K562 (cell line): ENCODE data around the gene AGAP1. TPM values are rescaled to one million over a fixed set of nuclear protein-coding genes. Genes with fewer than 3 reads are reported as not detected.

Experiments
- ATAC-seq: fragments of 200-7000 bp; cut with Tn5 transposase; 3 replicates; pipeline ENCODE4 v1.9.1; 2020; ENCODE audit warnings: moderate library complexity
- BruUV-seq: library from RNA; stranded (reverse); fragments of 400-500 nt; replicated peaks from 2 replicates; lab custom pipeline; 2021; lab: Mats Ljungman, UMichigan
- CTCF ChIA-PET: fragments of 300-600 bp; formaldehyde crosslinking; extraction: SDS; loops from one replicate; lab custom pipeline; 2021; ENCODE audit warnings: low intra/inter-chr PET ratio; lab: Yijun Ruan, JAX
- POLR2A ChIA-PET: fragments of 300-600, 350-650 bp; sonication (Branson Sonifier 250); formaldehyde crosslinking; extraction: SDS; loops from one replicate; lab custom pipeline; 2021; ENCODE audit warnings: antibody characterized with exemption, inconsistent platforms; lab: Yijun Ruan, JAX
- DNase-seq, 4 experiments: peaks; one replicate each; pipeline versions ENCODE4 v3.0.0 to v3.0.0-alpha.2; 2011 to 2018; ENCODE audit warnings: low spot score in 3 of 4, mixed read lengths in 3 of 4; ENCODE audit errors: extremely low read depth in 1 of 4
- FAIRE-seq: peaks from 2 replicates; lab custom pipeline; 2011; peaks lifted over from hg19 to GRCh38; lab: Jason Lieb, UNC
- H2AFZ ChIP-seq: 2 replicates; pipeline ENCODE4 v1.6.0; 2011; ENCODE audit warnings: low read depth, low read length, control low read depth, inconsistent platforms
- H3K27ac ChIP-seq: fragments of 200-600 bp; 3 replicates; pipeline ENCODE4 v1.8.0; 2011; ENCODE audit warnings: low read depth, mild to moderate bottlenecking, control low read depth, inconsistent platforms, low read length, moderate library complexity, mixed read lengths; ENCODE audit errors: extremely low read depth
- H3K27me3 ChIP-seq, 2 experiments: fragments of 300-600 bp in 1 of 2; 2 replicates in 1 of 2; 3 replicates in 1 of 2; pipeline versions ENCODE4 v1.6.0 to v1.8.0; 2011; ENCODE audit warnings: inconsistent platforms in 2 of 2, low read length in 2 of 2, mild to moderate bottlenecking in 1 of 2, mixed read lengths in 1 of 2, moderate library complexity in 1 of 2; ENCODE audit not compliant: control insufficient read depth in 2 of 2, insufficient read depth in 2 of 2
- H3K36me3 ChIP-seq: fragments of 300-600 bp; 3 replicates; pipeline ENCODE4 v1.8.0; 2011; ENCODE audit warnings: mild to moderate bottlenecking, low read length, inconsistent platforms; ENCODE audit not compliant: control insufficient read depth, insufficient read depth
- H3K4me1 ChIP-seq, 2 experiments: fragments of 200-600 bp in 1 of 2; replicated peaks in 1 of 2; 2 replicates in 1 of 2; 3 replicates in 1 of 2; pipeline versions ENCODE4 v1.5.1 to v1.8.0; 2011; ENCODE audit warnings: inconsistent platforms in 2 of 2, low read length in 2 of 2, mild to moderate bottlenecking in 1 of 2, mixed read lengths in 1 of 2, moderate library complexity in 1 of 2; ENCODE audit not compliant: control insufficient read depth in 2 of 2, insufficient read depth in 2 of 2
- H3K4me2 ChIP-seq: 2 replicates; pipeline ENCODE4 v1.6.1; 2011; ENCODE audit warnings: low read length, control low read depth, inconsistent platforms, mixed read lengths; ENCODE audit not compliant: insufficient read depth
- H3K4me3 ChIP-seq: fragments of 200-600 bp; sonication (generic), shearing (Covaris generic); 2 replicates; pipeline ENCODE4 v1.5.1; 2016; ENCODE audit warnings: control low read depth, inconsistent platforms
- H3K79me2 ChIP-seq: fragments of 200-600 bp; 3 replicates; pipeline ENCODE4 v1.8.0; 2011; ENCODE audit warnings: low read length, inconsistent platforms; ENCODE audit not compliant: control insufficient read depth, insufficient read depth
- H3K9ac ChIP-seq, 2 experiments: 2 replicates each; pipeline versions ENCODE4 v1.6.0 to v1.6.1; 2011; ENCODE audit warnings: low read depth in 2 of 2, low read length in 2 of 2, control low read depth in 1 of 2, inconsistent platforms in 1 of 2, mild to moderate bottlenecking in 1 of 2, mixed read lengths in 1 of 2; ENCODE audit not compliant: insufficient read depth in 1 of 2
- H3K9me1 ChIP-seq: one replicate; pipeline ENCODE4 v1.6.0; 2011; ENCODE audit warnings: inconsistent platforms, mild to moderate bottlenecking, low read length, moderate library complexity; ENCODE audit not compliant: control insufficient read depth, insufficient read depth
- H3K9me3 ChIP-seq: replicated peaks from 2 replicates; pipeline ENCODE4 v1.5.1; 2011; ENCODE audit warnings: low read depth, low read length, inconsistent platforms; ENCODE audit not compliant: control insufficient read depth, insufficient read depth
- H4K20me1 ChIP-seq: replicated peaks from 2 replicates; pipeline ENCODE4 v1.6.1; 2011; ENCODE audit warnings: low read length, inconsistent platforms, mixed read lengths; ENCODE audit not compliant: control insufficient read depth, insufficient read depth
- DIDO1 ChIP-seq: fragments of 450-650 bp; IDR thresholded peaks from 2 replicates; pipeline ENCODE4 v1.6.1; 2016; ENCODE audit warnings: low read depth, missing biosample characterization, missing genetic modification characterization
- DNMT1 ChIP-seq: fragments of 450-650 bp; IDR thresholded peaks from 2 replicates; pipeline ENCODE4 v1.6.1; 2016; ENCODE audit warnings: antibody characterized with exemption, mild to moderate bottlenecking
- GABPB1 ChIP-seq: sonication (generic); formaldehyde crosslinking; IDR thresholded peaks from 2 replicates; pipeline ENCODE4 v1.8.0; 2022; ENCODE audit warnings: mild to moderate bottlenecking, missing genetic modification reagents
- HDAC2 ChIP-seq: fragments of 450-650 bp; IDR thresholded peaks from 2 replicates; pipeline ENCODE4 v1.6.1; 2016; ENCODE audit warnings: mild to moderate bottlenecking
- HOXB6 ChIP-seq: fragments of 250-450 bp; sonication (Bioruptor Pico); IDR thresholded peaks from 2 replicates; pipeline ENCODE4 v1.5.1; 2022; ENCODE audit warnings: mild to moderate bottlenecking, borderline replicate concordance
- SRSF3 ChIP-seq: fragments of 200-400 bp; formaldehyde crosslinking; IDR thresholded peaks from 2 replicates; pipeline ENCODE4 v1.6.1; 2016; ENCODE audit warnings: mild to moderate bottlenecking, low read length, moderate library complexity; ENCODE audit not compliant: insufficient read depth
- U2AF2 ChIP-seq: fragments of 200-400 bp; formaldehyde crosslinking; optimal IDR thresholded peaks from 2 replicates; pipeline ENCODE3; 2017; ENCODE audit warnings: low read depth, mild to moderate bottlenecking, low read length
- ZNF12 ChIP-seq: sonication (generic); formaldehyde crosslinking; IDR thresholded peaks from 2 replicates; pipeline ENCODE4 v1.4.0; 2020; ENCODE audit warnings: mild to moderate bottlenecking, missing genetic modification reagents
- ZNF174 ChIP-seq: fragments of 250-450 bp; sonication (Bioruptor Pico); IDR thresholded peaks from 2 replicates; pipeline ENCODE4 v1.4.0; 2020; ENCODE audit warnings: mild to moderate bottlenecking
- ZNF644 ChIP-seq: fragments of 200-800 bp; sonication (Bioruptor generic); IDR thresholded peaks from 2 replicates; pipeline ENCODE4 v1.6.1; 2016; ENCODE audit warnings: low read depth, missing genetic modification characterization, missing compliant biosample characterization
- WGBS: fragments of 100-300 bp; shearing (Covaris generic); methylation state at CpG from one replicate; pipeline ENCODE4 v1.1.6; 2016; ENCODE audit warnings: low coverage, mixed read lengths; ENCODE audit not compliant: insufficient coverage; ENCODE audit errors: missing lambda C conversion rate; 5-methylcytosine and 5-hydroxymethylcytosine counted together
- in situ Hi-C: fragments of 300-500 bp; cut with MboI; formaldehyde crosslinking; loops from 4 replicates; pipeline ENCODE4 v1.15.0; 2018; ENCODE audit warnings: inconsistent platforms, mixed read lengths
- intact Hi-C: fragments of 100-400 bp; cut with micrococcal nuclease; formaldehyde crosslinking; loops from 2 replicates; pipeline ENCODE4 v1.14.2; 2022
- polyA plus RNA-seq, 8 experiments: library from polyadenylated mRNA; depleted of rRNA in 4 of 8; stranded (reverse) in 5 of 8; unstranded in 3 of 8; fragments of >200 nt; fragmentation: Nextera tagmentation in 2 of 8; fragmentation: Illumina TruSeq in 1 of 8; extraction: Ambion mirVana in 2 of 8; extraction: Trizol in 1 of 8; gene quantifications; 2 replicates each; pipeline versions ENCODE4 v1.2.1 to v1.2.3, GENCODE V29; 2011 to 2014; ENCODE audit warnings: inconsistent platforms in 1 of 8, missing spikeins in 1 of 8
- total RNA-seq, 7 experiments: library from RNA; depleted of rRNA in 6 of 7; stranded (reverse); fragments of >200 nt in 6 of 7; fragmentation: Illumina TruSeq in 2 of 7; extraction: Trizol in 2 of 7; gene quantifications; 2 replicates each; pipeline versions ENCODE4 v1.2.1 to v1.2.3, GENCODE V29; 2011 to 2021; ENCODE audit warnings: low replicate concordance in 1 of 7
- TF ChIP-seq, protein P1 (sequence below): fragments of 450-650 bp; formaldehyde crosslinking; IDR thresholded peaks from 2 replicates; pipeline ENCODE4 v1.4.0; 2022; ENCODE audit warnings: mild to moderate bottlenecking, moderate library complexity
- TF ChIP-seq, protein P2 (sequence below): fragments of 450-650 bp; conservative IDR thresholded peaks from 2 replicates; pipeline ENCODE4 v1.6.1; 2016; ENCODE audit warnings: missing genetic modification characterization, low read depth, mild to moderate bottlenecking, missing compliant biosample characterization, moderate library complexity
- TF ChIP-seq, protein P3 (sequence below): fragments of 250-450 bp; sonication (Bioruptor Pico); IDR thresholded peaks from 2 replicates; pipeline ENCODE4 v1.8.0; 2021; ENCODE audit warnings: mild to moderate bottlenecking, moderate library complexity
- TF ChIP-seq, protein P4 (sequence below): fragments of 250-450 bp; sonication (Bioruptor Pico); IDR thresholded peaks from 2 replicates; pipeline ENCODE4 v1.5.0; 2022; ENCODE audit warnings: mild to moderate bottlenecking

The AGAP1 gene
- total and polyA plus RNA-seq, 9 of the 15 experiments (the other 6 are each of a cell fraction or from before 2014, with no cell fraction given): 1.3 to 24.0 (median 10.6) TPM

DNA sequence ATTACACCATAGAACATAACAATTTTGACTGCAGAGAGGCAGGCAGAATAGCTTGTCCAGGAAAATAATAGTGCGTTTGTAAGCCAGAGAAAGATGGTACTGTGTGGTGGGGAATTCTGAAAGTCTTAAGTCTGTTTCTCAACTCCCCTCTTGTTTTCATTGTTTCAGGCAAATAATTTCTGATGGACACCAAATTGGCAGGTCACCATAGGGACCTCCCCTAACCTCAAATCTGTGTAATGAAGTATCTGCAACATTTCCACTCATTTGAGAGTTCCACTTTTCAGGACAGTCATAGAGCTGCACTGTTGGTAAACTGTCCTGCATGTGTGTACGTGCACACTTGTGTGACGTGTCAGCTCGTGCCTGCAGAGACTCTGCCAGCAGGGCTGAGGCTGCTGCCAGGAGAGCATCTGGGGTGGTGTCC, 195.6 kb downstream of the AGAP1 start:
- Histone ChIP-seq H3K4me2 (no peak overlapping the region), H3K9me3 (no peaks in the 10 kb centered on the region), H2AFZ (no peak overlapping the region), H3K36me3 (no peaks in the 10 kb centered on the region), H3K9me1 (peaks cover 3% of the 10 kb centered on the region), H3K4me3 (no peak overlapping the region), H4K20me1 (peaks cover 32% of the 10 kb centered on the region), H3K9ac (no peak overlapping the region), H3K79me2 (peaks cover 33% of the 10 kb centered on the region), H3K4me1 (peaks cover 0 to 9% of the 10 kb centered on the region in 2 experiments; a peak in 2 of 5 replicates), H3K27me3 (no peaks in the 10 kb centered on the region), H3K27ac (no peak overlapping the region)
- intact Hi-C loops: no loop called here
- no TSS peak for BruUV-seq
- ChIA-PET CTCF (no interaction called here), POLR2A (interaction anchor here (0.6 to 1.1 kb wide), 2 partner anchors 9 to 12 kb away, joined by 4 to 5 read pairs; no protein-coding TSS in a partner anchor)
- no peak for DNase-seq
- no peak for TF ChIP-seq DNMT1
- TF ChIP-seq SRSF3: no peak
- TF ChIP-seq, protein P1, sequence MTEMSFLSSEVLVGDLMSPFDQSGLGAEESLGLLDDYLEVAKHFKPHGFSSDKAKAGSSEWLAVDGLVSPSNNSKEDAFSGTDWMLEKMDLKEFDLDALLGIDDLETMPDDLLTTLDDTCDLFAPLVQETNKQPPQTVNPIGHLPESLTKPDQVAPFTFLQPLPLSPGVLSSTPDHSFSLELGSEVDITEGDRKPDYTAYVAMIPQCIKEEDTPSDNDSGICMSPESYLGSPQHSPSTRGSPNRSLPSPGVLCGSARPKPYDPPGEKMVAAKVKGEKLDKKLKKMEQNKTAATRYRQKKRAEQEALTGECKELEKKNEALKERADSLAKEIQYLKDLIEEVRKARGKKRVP (CRISPR knock-in tag): no peak
- TF ChIP-seq ZNF644 (tag): no peak
- no peak for TF ChIP-seq ZNF12
- TF ChIP-seq HDAC2: no peak
- TF ChIP-seq, protein P2, sequence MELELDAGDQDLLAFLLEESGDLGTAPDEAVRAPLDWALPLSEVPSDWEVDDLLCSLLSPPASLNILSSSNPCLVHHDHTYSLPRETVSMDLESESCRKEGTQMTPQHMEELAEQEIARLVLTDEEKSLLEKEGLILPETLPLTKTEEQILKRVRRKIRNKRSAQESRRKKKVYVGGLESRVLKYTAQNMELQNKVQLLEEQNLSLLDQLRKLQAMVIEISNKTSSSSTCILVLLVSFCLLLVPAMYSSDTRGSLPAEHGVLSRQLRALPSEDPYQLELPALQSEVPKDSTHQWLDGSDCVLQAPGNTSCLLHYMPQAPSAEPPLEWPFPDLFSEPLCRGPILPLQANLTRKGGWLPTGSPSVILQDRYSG (tag): no peak
- TF ChIP-seq U2AF2: no peak
- no peak for TF ChIP-seq DIDO1 (tag)
- no peak for TF ChIP-seq ZNF174 (CRISPR knock-in tag)
- no peak for TF ChIP-seq HOXB6 (CRISPR knock-in tag)
- TF ChIP-seq, protein P3, sequence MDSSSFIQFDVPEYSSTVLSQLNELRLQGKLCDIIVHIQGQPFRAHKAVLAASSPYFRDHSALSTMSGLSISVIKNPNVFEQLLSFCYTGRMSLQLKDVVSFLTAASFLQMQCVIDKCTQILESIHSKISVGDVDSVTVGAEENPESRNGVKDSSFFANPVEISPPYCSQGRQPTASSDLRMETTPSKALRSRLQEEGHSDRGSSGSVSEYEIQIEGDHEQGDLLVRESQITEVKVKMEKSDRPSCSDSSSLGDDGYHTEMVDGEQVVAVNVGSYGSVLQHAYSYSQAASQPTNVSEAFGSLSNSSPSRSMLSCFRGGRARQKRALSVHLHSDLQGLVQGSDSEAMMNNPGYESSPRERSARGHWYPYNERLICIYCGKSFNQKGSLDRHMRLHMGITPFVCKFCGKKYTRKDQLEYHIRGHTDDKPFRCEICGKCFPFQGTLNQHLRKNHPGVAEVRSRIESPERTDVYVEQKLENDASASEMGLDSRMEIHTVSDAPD (CRISPR knock-in tag): no peak
- no peak for TF ChIP-seq GABPB1 (CRISPR knock-in tag)
- TF ChIP-seq, protein P4, sequence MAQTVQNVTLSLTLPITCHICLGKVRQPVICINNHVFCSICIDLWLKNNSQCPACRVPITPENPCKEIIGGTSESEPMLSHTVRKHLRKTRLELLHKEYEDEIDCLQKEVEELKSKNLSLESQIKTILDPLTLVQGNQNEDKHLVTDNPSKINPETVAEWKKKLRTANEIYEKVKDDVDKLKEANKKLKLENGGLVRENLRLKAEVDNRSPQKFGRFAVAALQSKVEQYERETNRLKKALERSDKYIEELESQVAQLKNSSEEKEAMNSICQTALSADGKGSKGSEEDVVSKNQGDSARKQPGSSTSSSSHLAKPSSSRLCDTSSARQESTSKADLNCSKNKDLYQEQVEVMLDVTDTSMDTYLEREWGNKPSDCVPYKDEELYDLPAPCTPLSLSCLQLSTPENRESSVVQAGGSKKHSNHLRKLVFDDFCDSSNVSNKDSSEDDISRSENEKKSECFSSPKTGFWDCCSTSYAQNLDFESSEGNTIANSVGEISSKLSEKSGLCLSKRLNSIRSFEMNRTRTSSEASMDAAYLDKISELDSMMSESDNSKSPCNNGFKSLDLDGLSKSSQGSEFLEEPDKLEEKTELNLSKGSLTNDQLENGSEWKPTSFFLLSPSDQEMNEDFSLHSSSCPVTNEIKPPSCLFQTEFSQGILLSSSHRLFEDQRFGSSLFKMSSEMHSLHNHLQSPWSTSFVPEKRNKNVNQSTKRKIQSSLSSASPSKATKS: no peak
- no peak for ATAC-seq
- no peak for FAIRE-seq
- in situ Hi-C loops: no loop called here
- 78% methylated on average over 4 of the region's 4 CpGs for WGBS
